WTC11 (cell line): ENCODE measurements around the gene SBK1. TPM values are rescaled to one million over a fixed set of nuclear protein-coding genes. Genes with fewer than 3 reads are reported as not detected.

Experiments
- ATAC-seq: fragments of 200-7000 bp; cut with Tn5 transposase; 2 replicates; pipeline ENCODE4 v1.10.0; 2021; ENCODE audit warnings: mild to moderate bottlenecking, moderate library complexity
- CTCF ChIA-PET: fragments of 300-600 bp; sonication (Branson Sonifier 250); formaldehyde crosslinking; loops from one replicate; lab custom pipeline; 2021; ENCODE audit warnings: antibody characterized with exemption; lab: Charles Lee
- POLR2A ChIA-PET: fragments of 350-600 bp; sonication (Branson Sonifier 250); formaldehyde crosslinking; loops from one replicate; lab custom pipeline; 2021; ENCODE audit warnings: antibody characterized with exemption; lab: Charles Lee
- DNase-seq: peaks from one replicate; pipeline ENCODE4 v3.0.0; 2021; ENCODE audit warnings: low spot score
- H3K27ac Mint-ChIP-seq: 2 replicates; pipeline ENCODE4 v1.8.0; 2021; ENCODE audit warnings: mixed read lengths
- H3K27me3 Mint-ChIP-seq: 2 replicates; pipeline ENCODE4 v1.8.0; 2021; ENCODE audit warnings: low read depth, mild to moderate bottlenecking, moderate library complexity, mixed read lengths
- H3K36me3 Mint-ChIP-seq: 2 replicates; pipeline ENCODE4 v1.8.0; 2021; ENCODE audit warnings: mixed read lengths
- H3K4me1 Mint-ChIP-seq: 2 replicates; pipeline ENCODE4 v1.8.0; 2022; ENCODE audit warnings: mixed read lengths
- H3K4me3 Mint-ChIP-seq: 2 replicates; pipeline ENCODE4 v1.8.0; 2021; ENCODE audit warnings: mild to moderate bottlenecking, moderate library complexity, mixed read lengths
- H3K9me3 Mint-ChIP-seq: 2 replicates; pipeline ENCODE4 v1.8.0; 2021; ENCODE audit warnings: mixed read lengths
- AFF4 ChIP-seq: sonication (generic); formaldehyde crosslinking; IDR thresholded peaks from 2 replicates; pipeline ENCODE4 v1.8.1; 2023; ENCODE audit warnings: mild to moderate bottlenecking, missing genetic modification reagents, borderline replicate concordance
- ATF6 ChIP-seq: sonication (generic); formaldehyde crosslinking; IDR thresholded peaks from 2 replicates; pipeline ENCODE4 v1.8.1; 2023; ENCODE audit warnings: mild to moderate bottlenecking, missing genetic modification reagents
- CREB1 ChIP-seq: sonication (generic); formaldehyde crosslinking; IDR thresholded peaks from 2 replicates; pipeline ENCODE4 v1.8.0; 2023; ENCODE audit warnings: mild to moderate bottlenecking, missing genetic modification reagents
- ESRRA ChIP-seq: sonication (generic); formaldehyde crosslinking; IDR thresholded peaks from 2 replicates; pipeline ENCODE4 v1.8.1; 2022; ENCODE audit warnings: mild to moderate bottlenecking, missing genetic modification reagents, borderline replicate concordance
- GRHL2 ChIP-seq: fragments of 250-450 bp; sonication (Bioruptor Pico); IDR thresholded peaks from 2 replicates; pipeline ENCODE4 v1.8.0; 2022; ENCODE audit warnings: mild to moderate bottlenecking, moderate library complexity; ENCODE audit not compliant: insufficient replicate concordance, severe bottlenecking
- GTF2I ChIP-seq: fragments of 250-450 bp; sonication (Bioruptor Pico); conservative IDR thresholded peaks from 2 replicates; pipeline ENCODE4 v1.4.0; 2021; ENCODE audit warnings: mild to moderate bottlenecking
- HMGA2 ChIP-seq: fragments of 250-450 bp; sonication (Bioruptor Pico); IDR thresholded peaks from 2 replicates; pipeline ENCODE4 v1.4.0; 2021; ENCODE audit warnings: mild to moderate bottlenecking, moderate library complexity
- JAZF1 ChIP-seq: fragments of 250-450 bp; sonication (Bioruptor Pico); IDR thresholded peaks from 2 replicates; pipeline ENCODE4 v1.9.0; 2021; ENCODE audit warnings: moderate library complexity, mild to moderate bottlenecking, inconsistent platforms
- MYBL2 ChIP-seq: sonication (generic); formaldehyde crosslinking; IDR thresholded peaks from 2 replicates; pipeline ENCODE4 v1.8.1; 2023; ENCODE audit warnings: mild to moderate bottlenecking, moderate library complexity, missing genetic modification reagents
- NFATC4 ChIP-seq: fragments of 250-450 bp; sonication (Bioruptor Pico); IDR thresholded peaks from 2 replicates; pipeline ENCODE4 v1.9.0; 2021; ENCODE audit warnings: mild to moderate bottlenecking
- NFE2L1 ChIP-seq: sonication (generic); formaldehyde crosslinking; IDR thresholded peaks from 2 replicates; pipeline ENCODE4 v1.8.1; 2023; ENCODE audit warnings: missing genetic modification reagents
- NR3C1 ChIP-seq: sonication (generic); formaldehyde crosslinking; conservative IDR thresholded peaks from 2 replicates; pipeline ENCODE4 v1.8.1; 2023; ENCODE audit warnings: low read depth, mild to moderate bottlenecking, missing genetic modification reagents
- OVOL2 ChIP-seq: fragments of 250-450 bp; sonication (Bioruptor Pico); IDR thresholded peaks from 2 replicates; pipeline ENCODE4 v1.9.0; 2021; ENCODE audit warnings: mild to moderate bottlenecking, borderline replicate concordance
- SMAD3 ChIP-seq: sonication (generic); formaldehyde crosslinking; IDR thresholded peaks from 2 replicates; pipeline ENCODE4 v1.8.0; 2022; ENCODE audit warnings: missing genetic modification reagents, mild to moderate bottlenecking, borderline replicate concordance
- ZBTB21 ChIP-seq: sonication (generic); formaldehyde crosslinking; IDR thresholded peaks from 2 replicates; pipeline ENCODE4 v1.8.1; 2023; ENCODE audit warnings: mild to moderate bottlenecking, missing genetic modification reagents, borderline replicate concordance
- ZNF138 ChIP-seq: sonication (generic); formaldehyde crosslinking; conservative IDR thresholded peaks from 2 replicates; pipeline ENCODE4 v1.8.1; 2022; ENCODE audit warnings: mild to moderate bottlenecking, moderate library complexity, missing genetic modification reagents
- ZNF232 ChIP-seq: sonication (generic); formaldehyde crosslinking; IDR thresholded peaks from 2 replicates; pipeline ENCODE4 v1.8.0; 2022; ENCODE audit warnings: mild to moderate bottlenecking, missing genetic modification reagents
- ZNF512 ChIP-seq: sonication (generic); formaldehyde crosslinking; IDR thresholded peaks from 2 replicates; pipeline ENCODE4 v1.8.1; 2022; ENCODE audit warnings: missing genetic modification reagents, borderline replicate concordance
- ZNF671 ChIP-seq: fragments of 250-450 bp; sonication (Bioruptor Pico); IDR thresholded peaks from 2 replicates; pipeline ENCODE4 v1.8.0; 2021; ENCODE audit warnings: mild to moderate bottlenecking
- total RNA-seq: library from RNA; stranded (reverse); gene quantifications from 3 replicates; pipeline ENCODE4 v1.2.3, GENCODE V29; 2021
- TF ChIP-seq, protein P1 (sequence below): sonication (generic); formaldehyde crosslinking; IDR thresholded peaks from 2 replicates; pipeline ENCODE4 v1.8.1; 2022; ENCODE audit warnings: low read depth, missing genetic modification reagents, borderline replicate concordance
- TF ChIP-seq, protein P2 (sequence below): sonication (generic); formaldehyde crosslinking; conservative IDR thresholded peaks from 2 replicates; pipeline ENCODE4 v1.8.1; 2023; ENCODE audit warnings: mild to moderate bottlenecking, low read depth, missing genetic modification reagents, moderate library complexity
- TF ChIP-seq, protein P3 (sequence below): sonication (generic); formaldehyde crosslinking; IDR thresholded peaks from 2 replicates; pipeline ENCODE4 v1.8.1; 2023; ENCODE audit warnings: mild to moderate bottlenecking, missing genetic modification reagents, moderate library complexity

The SBK1 gene
- total RNA-seq, 1 experiment from 2014 or later = 85.7 TPM

DNA sequence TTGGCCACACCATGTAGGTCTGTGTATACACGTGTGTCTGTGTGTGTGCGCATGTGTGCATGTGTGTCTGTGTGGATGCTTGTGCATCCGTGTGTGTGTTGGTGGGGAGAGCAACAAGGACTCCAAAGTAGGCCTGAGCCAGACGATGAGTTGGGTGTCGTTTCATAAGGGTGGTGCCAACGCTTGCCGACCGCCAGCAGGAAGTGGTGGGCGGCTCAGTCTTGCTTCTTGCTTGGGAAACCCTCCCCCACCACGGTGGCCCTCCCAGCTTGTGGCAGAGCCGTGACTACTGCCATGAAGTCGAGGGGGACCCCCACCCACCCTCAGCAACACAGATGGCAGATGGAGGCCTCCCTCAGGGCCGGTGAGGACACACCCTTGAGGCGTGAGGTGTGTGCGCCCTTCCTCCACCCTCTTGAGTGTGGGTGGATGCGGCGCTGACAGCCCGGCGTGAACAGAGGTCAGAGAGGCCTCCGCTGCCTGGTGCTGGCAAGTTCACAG lies 17.5 kb downstream of the SBK1 start (continued):
- TF ChIP-seq AFF4 (CRISPR knock-in tag) = no peak
- no peak for TF ChIP-seq SMAD3 (CRISPR knock-in tag)
- TF ChIP-seq, protein P1, sequence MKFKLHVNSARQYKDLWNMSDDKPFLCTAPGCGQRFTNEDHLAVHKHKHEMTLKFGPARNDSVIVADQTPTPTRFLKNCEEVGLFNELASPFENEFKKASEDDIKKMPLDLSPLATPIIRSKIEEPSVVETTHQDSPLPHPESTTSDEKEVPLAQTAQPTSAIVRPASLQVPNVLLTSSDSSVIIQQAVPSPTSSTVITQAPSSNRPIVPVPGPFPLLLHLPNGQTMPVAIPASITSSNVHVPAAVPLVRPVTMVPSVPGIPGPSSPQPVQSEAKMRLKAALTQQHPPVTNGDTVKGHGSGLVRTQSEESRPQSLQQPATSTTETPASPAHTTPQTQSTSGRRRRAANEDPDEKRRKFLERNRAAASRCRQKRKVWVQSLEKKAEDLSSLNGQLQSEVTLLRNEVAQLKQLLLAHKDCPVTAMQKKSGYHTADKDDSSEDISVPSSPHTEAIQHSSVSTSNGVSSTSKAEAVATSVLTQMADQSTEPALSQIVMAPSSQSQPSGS (CRISPR knock-in tag) = no peak
- TF ChIP-seq NFATC4 (CRISPR knock-in tag) = no peak
- TF ChIP-seq ESRRA (CRISPR knock-in tag) = no peak
- TF ChIP-seq, protein P2, sequence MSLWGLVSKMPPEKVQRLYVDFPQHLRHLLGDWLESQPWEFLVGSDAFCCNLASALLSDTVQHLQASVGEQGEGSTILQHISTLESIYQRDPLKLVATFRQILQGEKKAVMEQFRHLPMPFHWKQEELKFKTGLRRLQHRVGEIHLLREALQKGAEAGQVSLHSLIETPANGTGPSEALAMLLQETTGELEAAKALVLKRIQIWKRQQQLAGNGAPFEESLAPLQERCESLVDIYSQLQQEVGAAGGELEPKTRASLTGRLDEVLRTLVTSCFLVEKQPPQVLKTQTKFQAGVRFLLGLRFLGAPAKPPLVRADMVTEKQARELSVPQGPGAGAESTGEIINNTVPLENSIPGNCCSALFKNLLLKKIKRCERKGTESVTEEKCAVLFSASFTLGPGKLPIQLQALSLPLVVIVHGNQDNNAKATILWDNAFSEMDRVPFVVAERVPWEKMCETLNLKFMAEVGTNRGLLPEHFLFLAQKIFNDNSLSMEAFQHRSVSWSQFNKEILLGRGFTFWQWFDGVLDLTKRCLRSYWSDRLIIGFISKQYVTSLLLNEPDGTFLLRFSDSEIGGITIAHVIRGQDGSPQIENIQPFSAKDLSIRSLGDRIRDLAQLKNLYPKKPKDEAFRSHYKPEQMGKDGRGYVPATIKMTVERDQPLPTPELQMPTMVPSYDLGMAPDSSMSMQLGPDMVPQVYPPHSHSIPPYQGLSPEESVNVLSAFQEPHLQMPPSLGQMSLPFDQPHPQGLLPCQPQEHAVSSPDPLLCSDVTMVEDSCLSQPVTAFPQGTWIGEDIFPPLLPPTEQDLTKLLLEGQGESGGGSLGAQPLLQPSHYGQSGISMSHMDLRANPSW (CRISPR knock-in tag) = no peak
- TF ChIP-seq NR3C1 (CRISPR knock-in tag) = no peak
- TF ChIP-seq, all 79 proteins: peak for 0

DNA sequence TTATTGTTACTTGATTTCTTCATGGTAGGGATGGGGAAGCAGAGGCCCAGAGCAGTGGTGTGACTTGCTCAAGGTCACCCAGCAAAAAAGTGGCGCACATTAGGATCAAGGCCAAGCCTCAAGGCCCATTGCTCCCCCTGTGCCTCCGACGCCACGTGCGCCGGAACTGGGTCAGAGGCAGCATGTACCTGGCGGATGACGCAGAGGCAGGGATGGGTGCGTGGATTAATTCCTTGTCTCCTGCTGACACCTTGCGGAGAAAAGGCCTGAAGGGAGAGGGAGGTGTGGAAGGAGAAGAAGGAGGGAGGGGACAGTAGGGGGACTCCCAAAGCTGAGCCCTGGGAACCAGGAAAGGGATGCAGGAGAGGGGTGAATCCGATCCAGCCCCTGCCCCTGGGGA lies 18.5 kb downstream of the SBK1 start:
- Mint-ChIP-seq H3K9me3 (no peaks in the 10 kb centered on the region; the same call in 1 of the 2 replicates), H3K27ac (peak overlapping the region; percentile 75), H3K36me3 (peaks cover 29% of the 10 kb centered on the region), H3K4me1 (no peaks in the 10 kb centered on the region), H3K27me3 (no peaks in the 10 kb centered on the region), H3K4me3 (no peak overlapping the region)
- no peak for TF ChIP-seq ZNF232 (CRISPR knock-in tag)
- TF ChIP-seq GTF2I (CRISPR knock-in tag) = no peak
- TF ChIP-seq MYBL2 (CRISPR knock-in tag) = no peak
- no peak for TF ChIP-seq ZBTB21 (CRISPR knock-in tag)
- TF ChIP-seq CREB1 (CRISPR knock-in tag) = no peak
- no peak for TF ChIP-seq ZNF512
- TF ChIP-seq ZNF671 (CRISPR knock-in tag) = no peak
- TF ChIP-seq ATF6 (CRISPR knock-in tag) = no peak
- TF ChIP-seq JAZF1 = no peak
- TF ChIP-seq ZNF138 (CRISPR knock-in tag) = no peak
- no peak for TF ChIP-seq NR3C1 (CRISPR knock-in tag)
- TF ChIP-seq GRHL2 (CRISPR knock-in tag) = no peak
- no peak for TF ChIP-seq NFE2L1 (CRISPR knock-in tag)
- TF ChIP-seq HMGA2 (CRISPR knock-in tag) = no peak
- no peak for TF ChIP-seq SMAD3 (CRISPR knock-in tag)
- no peak for TF ChIP-seq NFATC4 (CRISPR knock-in tag)
- TF ChIP-seq, protein P3, sequence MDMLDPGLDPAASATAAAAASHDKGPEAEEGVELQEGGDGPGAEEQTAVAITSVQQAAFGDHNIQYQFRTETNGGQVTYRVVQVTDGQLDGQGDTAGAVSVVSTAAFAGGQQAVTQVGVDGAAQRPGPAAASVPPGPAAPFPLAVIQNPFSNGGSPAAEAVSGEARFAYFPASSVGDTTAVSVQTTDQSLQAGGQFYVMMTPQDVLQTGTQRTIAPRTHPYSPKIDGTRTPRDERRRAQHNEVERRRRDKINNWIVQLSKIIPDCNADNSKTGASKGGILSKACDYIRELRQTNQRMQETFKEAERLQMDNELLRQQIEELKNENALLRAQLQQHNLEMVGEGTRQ = no peak
- TF ChIP-seq OVOL2 (CRISPR knock-in tag) = no peak
- TF ChIP-seq, protein P1 (CRISPR knock-in tag) = no peak
- CTCF ChIA-PET = interaction anchor here (1.2 to 4.4 kb wide), 2 partner anchors 11 to 33 kb away, joined by 5 to 18 read pairs; no protein-coding TSS in a partner anchor
- DNase-seq (no peak), ATAC-seq (no peak)
- POLR2A ChIA-PET = no interaction called here
